ENCODE measurements around the gene PPA2. TPM values are rescaled to one million over a fixed set of nuclear protein-coding genes. Genes with fewer than 3 reads are reported as not detected.

The PPA2 gene
- total RNA-seq, 2 donors from 2014 or later, result 57.4 to 279 TPM

GRCh38 chr4:105509291-105509690 is 35.4 kb upstream of the PPA2 start:
- Histone ChIP-seq H3K27me3 (no peaks in the 10 kb centered on the region), H3K4me1 (no peaks in the 10 kb centered on the region), H3K27ac (no peak overlapping the region), H3K4me3 (no peak overlapping the region), H3K36me3 (replicated peaks in 1 of 2; ENCODE audit: insufficient read depth in 1 of 2, low read depth in 2 of 2) (no peaks in the 10 kb centered on the region), H3K9me3 (no peaks in the 10 kb centered on the region)
- ATAC-seq, result no peak
- 82 to 96% methylated on average over 1 of the region's 1 CpG for WGBS, 2 donors
- DNase-seq, result no peak
- TF ChIP-seq POLR2A (IDR thresholded peaks at IDR 0.05) (no peak), CTCF (IDR thresholded peaks at IDR 0.05) (no peak)
- intact Hi-C loops (cut with DNase I), result no loop called here

- ATAC-seq, result no peak
- intact Hi-C loops (cut with DNase I), result no loop called here
- DNase-seq, result no peak
- Histone ChIP-seq H3K27ac (no peak overlapping the region), H3K36me3 (replicated peaks in 1 of 2; ENCODE audit: insufficient read depth in 1 of 2, low read depth in 2 of 2) (no peaks in the 10 kb centered on the region), H3K4me1 (no peaks in the 10 kb centered on the region), H3K27me3 (no peaks in the 10 kb centered on the region), H3K9me3 (no peaks in the 10 kb centered on the region), H3K4me3 (no peak overlapping the region)
- WGBS, 2 donors, result 60 to 72% methylated on average over 2 of the region's 2 CpGs
- TF ChIP-seq POLR2A (IDR thresholded peaks at IDR 0.05) (no peak), CTCF (IDR thresholded peaks at IDR 0.05) (no peak)
Observed at GRCh38 chr4:105504744-105505143, 30.9 kb upstream of the PPA2 start.

- TF ChIP-seq CTCF (IDR thresholded peaks at IDR 0.05) (no peak), POLR2A (IDR thresholded peaks at IDR 0.05) (no peak)
- H3K27me3 ChIP-seq, result no peaks in the 10 kb centered on the region
- H3K9me3 ChIP-seq, result no peaks in the 10 kb centered on the region
- no peaks in the 10 kb centered on the region for H3K4me1 ChIP-seq
- H3K4me3 ChIP-seq, result no peak overlapping the region
- H3K27ac ChIP-seq, result no peak overlapping the region
- 54 to 55% methylated on average over 2 of the region's 2 CpGs for WGBS, 2 donors
- intact Hi-C loops (cut with DNase I), result no loop called here
- H3K36me3 ChIP-seq (replicated peaks in 1 of 2; ENCODE audit: insufficient read depth in 1 of 2, low read depth in 2 of 2), result no peaks in the 10 kb centered on the region
- DNase-seq, result no peak
- no peak for ATAC-seq
Observed at GRCh38 chr4:105503484-105503883, 29.6 kb upstream of the PPA2 start.

- H3K4me1 ChIP-seq, result no peaks in the 10 kb centered on the region
- no peaks in the 10 kb centered on the region for H3K27me3 ChIP-seq
- ATAC-seq (no peak), DNase-seq (peak in 1 of 4 donors; percentile 6)
- WGBS, 2 donors, result 17 to 26% methylated on average over 2 of the region's 2 CpGs
- intact Hi-C loops (cut with DNase I), result no loop called here
- no peak overlapping the region for H3K4me3 ChIP-seq
- no peak overlapping the region for H3K27ac ChIP-seq
- TF ChIP-seq POLR2A (IDR thresholded peaks at IDR 0.05), result no peak
- TF ChIP-seq CTCF (IDR thresholded peaks at IDR 0.05), result peak in 4 of 7 experiments; percentile 12 to 15 (median 14)
- H3K36me3 ChIP-seq (replicated peaks in 1 of 2; ENCODE audit: insufficient read depth in 1 of 2, low read depth in 2 of 2), result no peaks in the 10 kb centered on the region
- no peaks in the 10 kb centered on the region for H3K9me3 ChIP-seq
Observed at GRCh38 chr4:105496899-105497298, 23.0 kb upstream of the PPA2 start.

GRCh38 chr4:105495667-105496066 is 21.8 kb upstream of the PPA2 start:
- Histone ChIP-seq H3K4me1 (no peaks in the 10 kb centered on the region), H3K4me3 (no peak overlapping the region), H3K27ac (no peak overlapping the region), H3K36me3 (replicated peaks in 1 of 2; ENCODE audit: insufficient read depth in 1 of 2, low read depth in 2 of 2) (no peaks in the 10 kb centered on the region), H3K27me3 (no peaks in the 10 kb centered on the region), H3K9me3 (no peaks in the 10 kb centered on the region)
- no peak for DNase-seq
- no peak for TF ChIP-seq POLR2A (IDR thresholded peaks at IDR 0.05)
- no peak for TF ChIP-seq CTCF (IDR thresholded peaks at IDR 0.05)
- WGBS, 2 donors, result 67 to 75% methylated on average over 3 of the region's 3 CpGs
- ATAC-seq, result no peak
- intact Hi-C loops (cut with DNase I), result no loop called here
